A549 (cell line): Measurements from ENCODE around the gene TNNC1. TPM values are rescaled to one million over a fixed set of nuclear protein-coding genes. Genes with fewer than 3 reads are reported as not detected.

Source experiments
- ATAC-seq, 2 experiments: fragments of 200-7000 bp in 1 of 2; fragments of >200 bp in 1 of 2; cut with Nextera tagmentation in 1 of 2; cut with Tn5 transposase in 1 of 2; 3 replicates each; pipeline versions ENCODE4 v1.8.0 to v1.9.1; 2018 to 2020; ENCODE audit warnings: mild to moderate bottlenecking in 1 of 2, moderate library complexity in 1 of 2
- CTCF ChIA-PET: fragments of 300-600 bp; sonication (Branson Sonifier 250); formaldehyde crosslinking; extraction: SDS; loops from one replicate; lab custom pipeline; 2021; ENCODE audit warnings: antibody characterized with exemption, inconsistent platforms; lab: Yijun Ruan, JAX
- POLR2A ChIA-PET: fragments of 350-600 bp; formaldehyde crosslinking; extraction: SDS; loops from one replicate; lab custom pipeline; 2021; ENCODE audit warnings: antibody characterized with exemption, inconsistent platforms; lab: Yijun Ruan, JAX
- DNase-seq, 2 experiments: peaks; one replicate each; pipeline versions ENCODE4 v3.0.0 to v3.0.0-alpha.2; 2011 to 2016; ENCODE audit warnings: low read depth in 1 of 2, low spot score in 1 of 2
- FAIRE-seq: peaks from 2 replicates; lab custom pipeline; 2011; peaks lifted over from hg19 to GRCh38; lab: Jason Lieb, UNC
- H3K27ac ChIP-seq, 2 experiments: fragments of >200 bp; sonication (Bioruptor Twin); formaldehyde crosslinking; 3 replicates each; pipeline ENCODE4 v1.5.1; 2016 to 2017
- H3K4me1 ChIP-seq: fragments of >200 bp; sonication (Bioruptor Twin); formaldehyde crosslinking; 3 replicates; pipeline ENCODE4 v1.6.1; 2016
- H3K4me2 ChIP-seq: fragments of >200 bp; sonication (Bioruptor Twin); formaldehyde crosslinking; 3 replicates; pipeline ENCODE4 v1.6.1; 2016
- H3K4me3 ChIP-seq: fragments of >200 bp; sonication (Bioruptor Twin); formaldehyde crosslinking; 3 replicates; pipeline ENCODE4 v1.5.1; 2016
- H3K9me3 ChIP-seq: fragments of >200 bp; sonication (Bioruptor Twin); formaldehyde crosslinking; 3 replicates; pipeline ENCODE4 v1.6.1; 2016
- EHMT2 ChIP-seq: fragments of 200-600 bp; sonication (generic); IDR thresholded peaks from 2 replicates; pipeline ENCODE4 v1.6.1; 2016; ENCODE audit warnings: antibody characterized with exemption, low read depth, mild to moderate bottlenecking, moderate library complexity
- EP300 ChIP-seq, 2 experiments: fragments of >200 bp; sonication (Bioruptor Twin); formaldehyde crosslinking; IDR thresholded peaks; 2 replicates in 1 of 2; 3 replicates in 1 of 2; pipeline ENCODE4 v1.6.1; 2016 to 2017
- ESRRA ChIP-seq: fragments of 150-350 bp; IDR thresholded peaks from 2 replicates; pipeline ENCODE4 v1.6.1; 2014; ENCODE audit warnings: mild to moderate bottlenecking, low read length, borderline replicate concordance
- FOSB ChIP-seq: fragments of 250-450 bp; sonication (Bioruptor Pico); IDR thresholded peaks from 2 replicates; pipeline ENCODE4 v1.5.0; 2020; ENCODE audit warnings: mild to moderate bottlenecking, moderate library complexity
- FOSL2 ChIP-seq, 2 experiments: fragments of 450-650 bp in 1 of 2; fragments of >200 bp in 1 of 2; sonication (Bioruptor Twin) in 1 of 2; formaldehyde crosslinking; IDR thresholded peaks; 2 replicates each; pipeline versions ENCODE4 v1.5.0 to v1.6.1; 2016 to 2020; ENCODE audit warnings: mild to moderate bottlenecking in 1 of 2, moderate library complexity in 1 of 2
- FOXS1 ChIP-seq: fragments of 250-450 bp; sonication (Bioruptor Pico); IDR thresholded peaks from 2 replicates; pipeline ENCODE4 v1.5.0; 2020; ENCODE audit warnings: mild to moderate bottlenecking, moderate library complexity
- GATA3 ChIP-seq: IDR thresholded peaks from 2 replicates; pipeline ENCODE4 v1.6.1; 2012; ENCODE audit warnings: borderline replicate concordance
- HDAC2 ChIP-seq: fragments of 200-600 bp; sonication (generic); IDR thresholded peaks from 2 replicates; pipeline ENCODE4 v1.6.1; 2016
- HOXA7 ChIP-seq: fragments of 250-450 bp; sonication (Bioruptor Pico); IDR thresholded peaks from 2 replicates; pipeline ENCODE4 v1.5.0; 2020; ENCODE audit warnings: mild to moderate bottlenecking, moderate library complexity
- JUN ChIP-seq, 2 experiments: fragments of >200 bp; sonication (Bioruptor Twin); formaldehyde crosslinking; IDR thresholded peaks; 2 replicates in 1 of 2; 3 replicates in 1 of 2; pipeline ENCODE4 v1.6.1; 2016 to 2017
- NFE2L2 ChIP-seq: fragments of 150-350 bp; conservative IDR thresholded peaks from 2 replicates; pipeline ENCODE4 v1.6.1; 2014; ENCODE audit warnings: low read length
- POLR2AphosphoS2 ChIP-seq: conservative IDR thresholded peaks from 2 replicates; pipeline ENCODE4 v1.6.1; 2012; ENCODE audit warnings: low read length, improper control_type of control experiment, inconsistent platforms
- RAD21 ChIP-seq, 2 experiments: fragments of >200 bp in 1 of 2; sonication (Bioruptor Twin) in 1 of 2; formaldehyde crosslinking in 1 of 2; IDR thresholded peaks in 1 of 2; conservative IDR thresholded peaks in 1 of 2; 2 replicates in 1 of 2; 3 replicates in 1 of 2; pipeline ENCODE4 v1.6.1; 2012 to 2018; ENCODE audit warnings: inconsistent platforms in 1 of 2
- RARB ChIP-seq: fragments of 250-450 bp; sonication (Bioruptor Pico); IDR thresholded peaks from 2 replicates; pipeline ENCODE4 v1.8.0; 2021; ENCODE audit warnings: mild to moderate bottlenecking, moderate library complexity
- RCOR1 ChIP-seq: fragments of 150-350 bp; IDR thresholded peaks from 2 replicates; pipeline ENCODE4 v1.6.1; 2014; ENCODE audit warnings: antibody characterized with exemption, low read length, low read depth
- RNF2 ChIP-seq: fragments of 200-600 bp; sonication (generic); IDR thresholded peaks from 2 replicates; pipeline ENCODE4 v1.6.1; 2016; ENCODE audit warnings: low read depth, mild to moderate bottlenecking, antibody characterized with exemption, moderate library complexity, borderline replicate concordance
- SMC3 ChIP-seq: fragments of >200 bp; sonication (Bioruptor Twin); formaldehyde crosslinking; IDR thresholded peaks from 3 replicates; pipeline ENCODE4 v1.6.1; 2018; ENCODE audit warnings: inconsistent platforms
- ZFP36 ChIP-seq: fragments of 450-650 bp; IDR thresholded peaks from 2 replicates; pipeline ENCODE4 v1.6.1; 2014; ENCODE audit warnings: borderline replicate concordance; ENCODE audit not compliant: partially characterized antibody
- ZNF302 ChIP-seq: fragments of 250-450 bp; sonication (Bioruptor Pico); IDR thresholded peaks from 2 replicates; pipeline ENCODE4 v1.9.0; 2021; ENCODE audit warnings: inconsistent platforms, mild to moderate bottlenecking, moderate library complexity
- ZSCAN20 ChIP-seq: fragments of 250-450 bp; sonication (Bioruptor Pico); IDR thresholded peaks from 2 replicates; pipeline ENCODE4 v1.8.0; 2022; ENCODE audit warnings: mild to moderate bottlenecking, moderate library complexity
- WGBS: methylation state at CpG from one replicate; pipeline ENCODE4 v1.1.6; 2017; ENCODE audit errors: missing lambda C conversion rate; 5-methylcytosine and 5-hydroxymethylcytosine counted together
- polyA plus RNA-seq, 4 experiments: library from polyadenylated mRNA; depleted of rRNA in 3 of 4; stranded (reverse); fragments of >200 nt; fragmentation: RNase III in 1 of 4; extraction: RNeasy Plus Mini Kit Qiagen cat#74134 plus additional on column Dnase treatment in 1 of 4; gene quantifications; 2 replicates in 3 of 4; 3 replicates in 1 of 4; pipeline ENCODE4 v1.2.3, GENCODE V29; 2011 to 2017
- TF ChIP-seq, protein P1 (sequence below): fragments of >200 bp; sonication (Bioruptor Twin); formaldehyde crosslinking; IDR thresholded peaks from 3 replicates; pipeline ENCODE4 v1.6.1; 2016
- TF ChIP-seq, protein P2 (sequence below): IDR thresholded peaks from 2 replicates; pipeline ENCODE4 v1.6.1; 2012
- TF ChIP-seq, protein P3 (sequence below): fragments of >200 bp; sonication (Bioruptor Twin); formaldehyde crosslinking; IDR thresholded peaks from 3 replicates; pipeline ENCODE4 v1.5.1; 2016
- TF ChIP-seq, protein P4 (sequence below): fragments of >200 bp; sonication (Bioruptor Twin); formaldehyde crosslinking; IDR thresholded peaks from 2 replicates; pipeline ENCODE4 v1.6.1; 2016

Gene TNNC1
- polyA plus RNA-seq, 2 of the 4 experiments (the other 2 are of a cell fraction) = 2.6 to 4.5 TPM

DNA sequence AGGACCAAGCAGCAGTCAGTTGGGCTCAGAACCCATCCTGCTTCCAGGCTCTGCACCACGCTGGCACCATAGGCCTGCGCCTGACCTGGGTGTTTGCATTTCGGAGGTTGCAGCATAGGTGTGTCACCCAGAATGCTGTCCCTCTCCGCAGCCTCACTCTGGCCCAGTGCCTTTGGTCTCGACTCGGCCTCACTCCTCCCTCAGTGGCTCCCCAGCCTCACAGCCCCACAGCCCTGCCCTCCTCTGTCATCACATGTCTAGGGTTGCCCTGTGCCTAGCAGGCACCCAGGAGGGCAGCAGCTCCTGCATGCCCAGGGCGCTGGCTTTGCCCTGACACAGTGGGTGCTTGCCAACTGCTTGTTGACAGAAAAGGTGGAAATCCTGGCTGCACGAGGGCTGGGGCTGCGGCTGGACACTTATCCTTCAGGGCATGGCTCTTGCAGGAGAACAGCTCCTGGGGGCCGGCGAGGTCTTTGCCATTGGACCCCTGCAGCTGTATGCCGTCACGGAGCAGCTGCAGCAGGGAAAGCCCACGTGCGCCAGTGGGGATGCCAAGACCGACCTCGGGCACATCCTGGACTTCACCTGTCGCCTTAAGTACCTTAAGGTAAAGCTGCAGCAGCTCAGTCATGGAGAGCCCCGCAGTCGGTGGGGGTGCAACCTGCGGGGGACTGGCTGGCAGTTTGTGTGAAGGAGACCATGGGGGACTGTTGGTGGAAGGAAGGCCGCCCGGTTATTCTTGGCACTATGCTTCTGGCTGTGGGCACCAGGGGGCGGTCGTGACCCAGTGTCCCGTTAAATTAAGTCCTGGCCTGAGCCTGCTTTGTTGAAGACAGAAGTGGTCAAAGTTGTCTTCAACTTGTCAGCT is 17.8 kb upstream of the TNNC1 start:
- FAIRE-seq (no peak), DNase-seq (peak; percentile 46 to 57), ATAC-seq (peak; percentile 93 to 97)
- Histone ChIP-seq H3K4me3 (no peak overlapping the region), H3K9me3 (no peaks in the 10 kb centered on the region), H3K27ac (no peak overlapping the region), H3K4me1 (no peaks in the 10 kb centered on the region), H3K4me2 (no peak overlapping the region)
- WGBS = 52% methylated on average over 22 of the region's 26 CpGs
- TF ChIP-seq, protein P1, sequence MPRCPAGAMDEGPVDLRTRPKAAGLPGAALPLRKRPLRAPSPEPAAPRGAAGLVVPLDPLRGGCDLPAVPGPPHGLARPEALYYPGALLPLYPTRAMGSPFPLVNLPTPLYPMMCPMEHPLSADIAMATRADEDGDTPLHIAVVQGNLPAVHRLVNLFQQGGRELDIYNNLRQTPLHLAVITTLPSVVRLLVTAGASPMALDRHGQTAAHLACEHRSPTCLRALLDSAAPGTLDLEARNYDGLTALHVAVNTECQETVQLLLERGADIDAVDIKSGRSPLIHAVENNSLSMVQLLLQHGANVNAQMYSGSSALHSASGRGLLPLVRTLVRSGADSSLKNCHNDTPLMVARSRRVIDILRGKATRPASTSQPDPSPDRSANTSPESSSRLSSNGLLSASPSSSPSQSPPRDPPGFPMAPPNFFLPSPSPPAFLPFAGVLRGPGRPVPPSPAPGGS = no peak
- TF ChIP-seq HOXA7 (CRISPR knock-in tag) (no peak), JUN (IDR thresholded peaks at IDR 0.05) (no peak), FOSL2 (IDR thresholded peaks at IDR 0.05) (no peak), FOSL2 (CRISPR knock-in tag; IDR thresholded peaks at IDR 0.05) (no peak), SMC3 (peak; percentile 56), HDAC2 (no peak), POLR2AphosphoS2 (no peak), RNF2 (no peak), ZSCAN20 (CRISPR knock-in tag) (no peak), RAD21 (conservative IDR thresholded peaks at IDR 0.05 in 1 of 2, IDR thresholded peaks at IDR 0.05 in 1 of 2) (peak; percentile 57 to 74)
- TF ChIP-seq, protein P2, sequence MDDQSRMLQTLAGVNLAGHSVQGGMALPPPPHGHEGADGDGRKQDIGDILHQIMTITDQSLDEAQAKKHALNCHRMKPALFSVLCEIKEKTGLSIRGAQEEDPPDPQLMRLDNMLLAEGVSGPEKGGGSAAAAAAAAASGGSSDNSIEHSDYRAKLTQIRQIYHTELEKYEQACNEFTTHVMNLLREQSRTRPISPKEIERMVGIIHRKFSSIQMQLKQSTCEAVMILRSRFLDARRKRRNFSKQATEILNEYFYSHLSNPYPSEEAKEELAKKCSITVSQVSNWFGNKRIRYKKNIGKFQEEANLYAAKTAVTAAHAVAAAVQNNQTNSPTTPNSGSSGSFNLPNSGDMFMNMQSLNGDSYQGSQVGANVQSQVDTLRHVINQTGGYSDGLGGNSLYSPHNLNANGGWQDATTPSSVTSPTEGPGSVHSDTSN = no peak
- TF ChIP-seq, protein P3, sequence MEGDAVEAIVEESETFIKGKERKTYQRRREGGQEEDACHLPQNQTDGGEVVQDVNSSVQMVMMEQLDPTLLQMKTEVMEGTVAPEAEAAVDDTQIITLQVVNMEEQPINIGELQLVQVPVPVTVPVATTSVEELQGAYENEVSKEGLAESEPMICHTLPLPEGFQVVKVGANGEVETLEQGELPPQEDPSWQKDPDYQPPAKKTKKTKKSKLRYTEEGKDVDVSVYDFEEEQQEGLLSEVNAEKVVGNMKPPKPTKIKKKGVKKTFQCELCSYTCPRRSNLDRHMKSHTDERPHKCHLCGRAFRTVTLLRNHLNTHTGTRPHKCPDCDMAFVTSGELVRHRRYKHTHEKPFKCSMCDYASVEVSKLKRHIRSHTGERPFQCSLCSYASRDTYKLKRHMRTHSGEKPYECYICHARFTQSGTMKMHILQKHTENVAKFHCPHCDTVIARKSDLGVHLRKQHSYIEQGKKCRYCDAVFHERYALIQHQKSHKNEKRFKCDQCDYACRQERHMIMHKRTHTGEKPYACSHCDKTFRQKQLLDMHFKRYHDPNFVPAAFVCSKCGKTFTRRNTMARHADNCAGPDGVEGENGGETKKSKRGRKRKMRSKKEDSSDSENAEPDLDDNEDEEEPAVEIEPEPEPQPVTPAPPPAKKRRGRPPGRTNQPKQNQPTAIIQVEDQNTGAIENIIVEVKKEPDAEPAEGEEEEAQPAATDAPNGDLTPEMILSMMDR = peak; percentile 49
- CTCF ChIA-PET = interaction anchor here (0.5 to 4.6 kb wide), 40 partner anchors 8 to 602 kb away, joined by 3 to 29 read pairs (median 4); no protein-coding TSS in a partner anchor
- POLR2A ChIA-PET = no interaction called here

DNA sequence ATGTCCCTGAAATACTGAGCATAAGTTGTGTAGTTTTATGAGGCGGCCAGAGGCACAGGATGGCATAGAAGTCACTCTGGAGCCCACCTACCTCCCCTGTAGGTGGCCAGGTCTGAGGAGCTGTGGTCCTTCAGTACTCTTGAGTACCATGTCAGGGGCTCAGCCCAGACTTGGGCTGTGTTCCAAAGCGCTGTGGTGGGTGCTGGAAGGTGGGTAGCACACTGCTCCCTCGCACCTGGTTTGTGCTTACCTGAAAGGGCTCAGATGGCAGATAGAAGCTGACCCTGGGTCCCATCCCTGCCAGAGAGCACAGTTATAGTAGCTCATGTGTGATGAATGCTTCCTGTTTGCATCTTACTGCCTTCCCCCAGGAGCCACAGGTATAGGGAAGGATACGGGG is 17.1 kb upstream of the TNNC1 start:
- no peak overlapping the region for H3K4me2 ChIP-seq
- no peak overlapping the region for H3K4me3 ChIP-seq
- ATAC-seq (no peak), FAIRE-seq (no peak), DNase-seq (no peak)
- ChIA-PET CTCF (interaction anchor here (0.5 to 4.6 kb wide), 14 partner anchors 10 to 603 kb away, joined by 3 to 29 read pairs (median 8); no protein-coding TSS in a partner anchor), POLR2A (no interaction called here)
- no peaks in the 10 kb centered on the region for H3K9me3 ChIP-seq
- no peaks in the 10 kb centered on the region for H3K4me1 ChIP-seq
- WGBS = 94% methylated on average over 3 of the region's 4 CpGs
- no peak for TF ChIP-seq ZNF302 (CRISPR knock-in tag)
- no peak for TF ChIP-seq EHMT2
- no peak for TF ChIP-seq FOSB (CRISPR knock-in tag)
- TF ChIP-seq, protein P4, sequence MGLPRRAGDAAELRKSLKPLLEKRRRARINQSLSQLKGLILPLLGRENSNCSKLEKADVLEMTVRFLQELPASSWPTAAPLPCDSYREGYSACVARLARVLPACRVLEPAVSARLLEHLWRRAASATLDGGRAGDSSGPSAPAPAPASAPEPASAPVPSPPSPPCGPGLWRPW = no peak
- no peak for TF ChIP-seq GATA3
- no peak for TF ChIP-seq HDAC2
- TF ChIP-seq RCOR1 = no peak
- TF ChIP-seq EP300 (IDR thresholded peaks at IDR 0.05) = no peak
- TF ChIP-seq RARB (CRISPR knock-in tag) = no peak
- no peak for TF ChIP-seq ESRRA
- no peak for TF ChIP-seq RNF2
- no peak for TF ChIP-seq ZFP36
- TF ChIP-seq NFE2L2 = no peak
- no peak for TF ChIP-seq FOXS1
- no peak overlapping the region for H3K27ac ChIP-seq
